ENCODE results near the gene UBE2G2.

- TF ChIP-seq, protein P1, sequence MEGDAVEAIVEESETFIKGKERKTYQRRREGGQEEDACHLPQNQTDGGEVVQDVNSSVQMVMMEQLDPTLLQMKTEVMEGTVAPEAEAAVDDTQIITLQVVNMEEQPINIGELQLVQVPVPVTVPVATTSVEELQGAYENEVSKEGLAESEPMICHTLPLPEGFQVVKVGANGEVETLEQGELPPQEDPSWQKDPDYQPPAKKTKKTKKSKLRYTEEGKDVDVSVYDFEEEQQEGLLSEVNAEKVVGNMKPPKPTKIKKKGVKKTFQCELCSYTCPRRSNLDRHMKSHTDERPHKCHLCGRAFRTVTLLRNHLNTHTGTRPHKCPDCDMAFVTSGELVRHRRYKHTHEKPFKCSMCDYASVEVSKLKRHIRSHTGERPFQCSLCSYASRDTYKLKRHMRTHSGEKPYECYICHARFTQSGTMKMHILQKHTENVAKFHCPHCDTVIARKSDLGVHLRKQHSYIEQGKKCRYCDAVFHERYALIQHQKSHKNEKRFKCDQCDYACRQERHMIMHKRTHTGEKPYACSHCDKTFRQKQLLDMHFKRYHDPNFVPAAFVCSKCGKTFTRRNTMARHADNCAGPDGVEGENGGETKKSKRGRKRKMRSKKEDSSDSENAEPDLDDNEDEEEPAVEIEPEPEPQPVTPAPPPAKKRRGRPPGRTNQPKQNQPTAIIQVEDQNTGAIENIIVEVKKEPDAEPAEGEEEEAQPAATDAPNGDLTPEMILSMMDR (IDR thresholded peaks at IDR 0.05) = no peak
- no peak for TF ChIP-seq POLR2A (IDR thresholded peaks at IDR 0.05)
- TF ChIP-seq POLR2AphosphoS5 (IDR thresholded peaks at IDR 0.05) = no peak
- no peak for TF ChIP-seq EP300 (IDR thresholded peaks at IDR 0.05)
Observed at GRCh38 chr21:44730028-44730395, 71.6 kb downstream of the UBE2G2 start.

Data from stomach (tissue), 4 donors.